Measurements from ENCODE around the gene EFTUD2. TPM values are rescaled to one million over a fixed set of nuclear protein-coding genes. Genes with fewer than 3 reads are reported as not detected.

The EFTUD2 gene
- total and polyA plus RNA-seq, 9 of the 15 experiments (the other 6 are each of a cell fraction or from before 2014, with no cell fraction given), result 65.8 to 362 (median 218) TPM

DNA sequence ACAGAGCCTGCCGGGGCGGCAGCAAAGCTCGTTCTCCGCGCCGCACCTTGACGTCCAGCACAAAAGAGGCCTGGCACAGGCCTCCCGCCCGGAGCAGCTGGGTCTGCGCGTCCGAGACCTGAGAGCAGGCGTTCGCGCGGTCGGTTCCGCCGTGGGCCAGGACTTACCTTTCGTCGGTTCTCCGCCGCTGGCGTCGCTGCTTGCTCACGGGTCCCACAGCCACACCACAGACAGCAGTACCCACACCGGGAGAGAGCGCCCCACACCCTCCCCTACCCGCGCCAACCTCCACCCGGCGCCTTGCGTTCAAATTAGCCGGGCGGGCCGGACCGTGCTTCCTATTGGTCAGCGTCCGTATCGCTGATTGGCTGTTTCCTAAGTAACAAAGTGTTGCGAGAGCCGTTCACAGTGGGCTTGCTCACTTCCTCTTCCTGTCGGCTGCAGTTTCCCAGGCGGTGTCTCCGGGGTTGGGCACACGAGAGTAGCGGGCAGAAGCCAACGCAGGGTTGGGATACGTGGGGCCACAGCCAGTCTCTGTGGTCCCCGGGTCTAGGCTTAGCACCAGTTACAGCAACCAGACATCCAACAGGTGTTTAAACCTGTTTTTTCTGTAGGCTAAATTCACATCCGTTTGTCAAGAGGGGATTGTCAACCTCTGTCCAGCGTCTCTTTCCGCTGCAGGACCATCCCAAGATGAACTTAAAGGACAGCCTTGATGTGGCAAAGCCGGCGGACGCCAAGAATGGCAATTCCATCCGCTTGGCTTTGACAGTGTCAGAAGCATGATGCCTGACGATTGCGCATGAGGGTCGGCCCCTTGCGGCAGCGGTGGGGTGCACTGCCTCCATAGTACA lies 48.4 kb upstream of the EFTUD2 start, which contains the start of gene KIF18B (continued):
- no peak for TF ChIP-seq CUX1 (CRISPR knock-in tag; IDR thresholded peaks at IDR 0.05)
- TF ChIP-seq CREM (IDR thresholded peaks at IDR 0.05; ENCODE audit: low read depth), result peak; percentile 69
- TF ChIP-seq ZFX (CRISPR knock-in tag; IDR thresholded peaks at IDR 0.05), result peak; percentile 90
- no peak for TF ChIP-seq ZNF695 (CRISPR knock-in tag; IDR thresholded peaks at IDR 0.05)
- TF ChIP-seq, protein P1, sequence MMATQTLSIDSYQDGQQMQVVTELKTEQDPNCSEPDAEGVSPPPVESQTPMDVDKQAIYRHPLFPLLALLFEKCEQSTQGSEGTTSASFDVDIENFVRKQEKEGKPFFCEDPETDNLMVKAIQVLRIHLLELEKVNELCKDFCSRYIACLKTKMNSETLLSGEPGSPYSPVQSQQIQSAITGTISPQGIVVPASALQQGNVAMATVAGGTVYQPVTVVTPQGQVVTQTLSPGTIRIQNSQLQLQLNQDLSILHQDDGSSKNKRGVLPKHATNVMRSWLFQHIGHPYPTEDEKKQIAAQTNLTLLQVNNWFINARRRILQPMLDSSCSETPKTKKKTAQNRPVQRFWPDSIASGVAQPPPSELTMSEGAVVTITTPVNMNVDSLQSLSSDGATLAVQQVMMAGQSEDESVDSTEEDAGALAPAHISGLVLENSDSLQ (IDR thresholded peaks at IDR 0.05), result peak; percentile 62
- peak; percentile 78 for TF ChIP-seq PML (IDR thresholded peaks at IDR 0.05; ENCODE audit: low read length)
- no peak; the same call in 1 of the 2 replicates for TF ChIP-seq CTBP1 (IDR thresholded peaks at IDR 0.05; ENCODE audit: borderline replicate concordance)
- no peak for TF ChIP-seq CBFA2T3 (IDR thresholded peaks at IDR 0.05)
- no peak for TF ChIP-seq ZNF12 (CRISPR knock-in tag; IDR thresholded peaks at IDR 0.05)
- TF ChIP-seq NCOA4 (IDR thresholded peaks at IDR 0.05; ENCODE audit: partially characterized antibody), result no peak
- TF ChIP-seq MCM5 (IDR thresholded peaks at IDR 0.05; ENCODE audit: low read depth), result no peak
- TF ChIP-seq, protein P2, sequence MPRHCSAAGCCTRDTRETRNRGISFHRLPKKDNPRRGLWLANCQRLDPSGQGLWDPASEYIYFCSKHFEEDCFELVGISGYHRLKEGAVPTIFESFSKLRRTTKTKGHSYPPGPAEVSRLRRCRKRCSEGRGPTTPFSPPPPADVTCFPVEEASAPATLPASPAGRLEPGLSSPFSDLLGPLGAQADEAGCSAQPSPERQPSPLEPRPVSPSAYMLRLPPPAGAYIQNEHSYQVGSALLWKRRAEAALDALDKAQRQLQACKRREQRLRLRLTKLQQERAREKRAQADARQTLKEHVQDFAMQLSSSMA (CRISPR knock-in tag; IDR thresholded peaks at IDR 0.05), result no peak; the same call in 1 of the 2 replicates
- TF ChIP-seq HDAC3 (IDR thresholded peaks at IDR 0.05; ENCODE audit: borderline replicate concordance, partially characterized antibody), result no peak
- no peak for TF ChIP-seq HMG20A (CRISPR knock-in tag; conservative IDR thresholded peaks at IDR 0.05)
- TF ChIP-seq KDM2B (CRISPR knock-in tag; IDR thresholded peaks at IDR 0.05), result no peak
- TF ChIP-seq TEAD4 (IDR thresholded peaks at IDR 0.05; ENCODE audit: low read length), result no peak
- no peak for TF ChIP-seq TEAD4 (CRISPR knock-in tag; IDR thresholded peaks at IDR 0.05; ENCODE audit: borderline replicate concordance)
- no peak for TF ChIP-seq ESRRB (CRISPR knock-in tag; IDR thresholded peaks at IDR 0.05; ENCODE audit: borderline replicate concordance)
- no peak for TF ChIP-seq ZFP1 (CRISPR knock-in tag; IDR thresholded peaks at IDR 0.05)
- TF ChIP-seq MNT (conservative IDR thresholded peaks at IDR 0.05), result peak; percentile 67 to 84; a peak in 3 of 4 replicates
- TF ChIP-seq PRMT5 (CRISPR knock-in tag; IDR thresholded peaks at IDR 0.05), result no peak
- no peak for TF ChIP-seq ARNT (IDR thresholded peaks at IDR 0.05)

Measured in K562 (cell line).